Measurements from ENCODE around the gene ATM.

Gene ATM

GRCh38 chr11:108302121-108302785 lies 79.4 kb downstream of the ATM start:
- no peak overlapping the region for H3K27ac ChIP-seq (ENCODE audit: low read depth, low read length)
- no peak overlapping the region for H3K4me3 ChIP-seq (ENCODE audit: insufficient read depth, low read length, poor library complexity, severe bottlenecking)
- no peak overlapping the region for H3K4me2 ChIP-seq (ENCODE audit: low read depth, low read length, poor library complexity, severe bottlenecking)
- H3K9me2 ChIP-seq (replicated peaks; ENCODE audit: insufficient read depth, low read length) = no peaks in the 10 kb centered on the region
- peaks cover 77% of the 10 kb centered on the region for H3K36me3 ChIP-seq (ENCODE audit: low read length)
- TF ChIP-seq CTCF (IDR thresholded peaks at IDR 0.05; ENCODE audit: insufficient read depth, low read length, poor library complexity, severe bottlenecking) = no peak
- TF ChIP-seq EZH2phosphoT487 (conservative IDR thresholded peaks at IDR 0.05; ENCODE audit: low read length) = no peak
- H4K20me1 ChIP-seq (ENCODE audit: low read depth, low read length) = no peaks in the 10 kb centered on the region
- H3K27me3 ChIP-seq (ENCODE audit: low read length) = no peaks in the 10 kb centered on the region
- H3K79me2 ChIP-seq (ENCODE audit: insufficient read depth, low read length) = no peaks in the 10 kb centered on the region
- no peaks in the 10 kb centered on the region for H3K9me3 ChIP-seq (ENCODE audit: insufficient read depth, low read length)
- no peak overlapping the region for H3K9ac ChIP-seq (ENCODE audit: low read length)
- H3F3A ChIP-seq (ENCODE audit: insufficient read depth) = peaks cover 3% of the 10 kb centered on the region; the same call in 1 of the 2 replicates
- H2AFZ ChIP-seq (ENCODE audit: low read depth, low read length, severe bottlenecking) = no peak overlapping the region

- Histone ChIP-seq H3K79me2 (ENCODE audit: insufficient read depth, low read length) (no peaks in the 10 kb centered on the region), H3K4me3 (ENCODE audit: insufficient read depth, low read length, poor library complexity, severe bottlenecking) (no peak overlapping the region), H2AFZ (ENCODE audit: low read depth, low read length, severe bottlenecking) (no peak overlapping the region), H3K9me2 (replicated peaks; ENCODE audit: insufficient read depth, low read length) (no peaks in the 10 kb centered on the region), H3K9me3 (ENCODE audit: insufficient read depth, low read length) (no peaks in the 10 kb centered on the region), H3F3A (ENCODE audit: insufficient read depth) (peaks cover 4% of the 10 kb centered on the region; the same call in 1 of the 2 replicates), H3K27me3 (ENCODE audit: low read length) (no peaks in the 10 kb centered on the region), H3K4me2 (ENCODE audit: low read depth, low read length, poor library complexity, severe bottlenecking) (no peak overlapping the region), H3K27ac (ENCODE audit: low read depth, low read length) (no peak overlapping the region), H4K20me1 (ENCODE audit: low read depth, low read length) (peaks cover 3% of the 10 kb centered on the region; the same call in 1 of the 2 replicates), H3K9ac (ENCODE audit: low read length) (no peak overlapping the region), H3K36me3 (ENCODE audit: low read length) (peaks cover 80% of the 10 kb centered on the region)
- no peak for TF ChIP-seq CTCF (IDR thresholded peaks at IDR 0.05; ENCODE audit: insufficient read depth, low read length, poor library complexity, severe bottlenecking)
- TF ChIP-seq EZH2phosphoT487 (conservative IDR thresholded peaks at IDR 0.05; ENCODE audit: low read length) = no peak
Measured at GRCh38 chr11:108307751-108308150, 84.9 kb downstream of the ATM start.

- no peak overlapping the region for H3K9ac ChIP-seq (ENCODE audit: low read length)
- TF ChIP-seq CTCF (IDR thresholded peaks at IDR 0.05; ENCODE audit: insufficient read depth, low read length, poor library complexity, severe bottlenecking) (no peak), EZH2phosphoT487 (conservative IDR thresholded peaks at IDR 0.05; ENCODE audit: low read length) (no peak)
- no peak overlapping the region for H3K27ac ChIP-seq (ENCODE audit: low read depth, low read length)
- peaks cover 4% of the 10 kb centered on the region; the same call in 1 of the 2 replicates for H3F3A ChIP-seq (ENCODE audit: insufficient read depth)
- peaks cover 3% of the 10 kb centered on the region; the same call in 1 of the 2 replicates for H4K20me1 ChIP-seq (ENCODE audit: low read depth, low read length)
- peaks cover 42% of the 10 kb centered on the region; the same call in 1 of the 2 replicates for H3K36me3 ChIP-seq (ENCODE audit: low read length)
- no peak overlapping the region for H3K4me2 ChIP-seq (ENCODE audit: low read depth, low read length, poor library complexity, severe bottlenecking)
- H3K4me3 ChIP-seq (ENCODE audit: insufficient read depth, low read length, poor library complexity, severe bottlenecking) = no peak overlapping the region
- H3K27me3 ChIP-seq (ENCODE audit: low read length) = no peaks in the 10 kb centered on the region
- H3K9me3 ChIP-seq (ENCODE audit: insufficient read depth, low read length) = no peaks in the 10 kb centered on the region
- H3K9me2 ChIP-seq (replicated peaks; ENCODE audit: insufficient read depth, low read length) = no peaks in the 10 kb centered on the region
- H3K79me2 ChIP-seq (ENCODE audit: insufficient read depth, low read length) = no peaks in the 10 kb centered on the region
- no peak overlapping the region for H2AFZ ChIP-seq (ENCODE audit: low read depth, low read length, severe bottlenecking)
Measured at GRCh38 chr11:108313444-108313843, 90.6 kb downstream of the ATM start.

Data from SU-DHL-6 (cell line).